Daoy (cell line): Measurements from ENCODE around the gene FMN1. TPM values are rescaled to one million over a fixed set of nuclear protein-coding genes. Genes with fewer than 3 reads are reported as not detected.
A peak's percentile ranks its signal among the peaks of the same experiment; 100 is the strongest.

Experiments
- DNase-seq: peaks from one replicate; pipeline ENCODE4 v3.0.0-alpha.2; 2015; ENCODE audit warnings: low read depth
- total RNA-seq: library from RNA; depleted of rRNA; stranded (reverse); fragments of >200 nt; shearing (Covaris generic); gene quantifications from 2 replicates; pipeline ENCODE4 v1.2.3, GENCODE V29; 2014

The FMN1 gene
- total RNA-seq, 1 experiment from 2014 or later = 4.9 TPM

GRCh38 chr15:32927124-32927523 is 267.4 kb downstream of the FMN1 start:
- no peak for DNase-seq

GRCh38 chr15:32923176-32923575 is 271.3 kb downstream of the FMN1 start:
- no peak for DNase-seq

- no peak for DNase-seq
Measured at GRCh38 chr15:32922541-32922940, 272.0 kb downstream of the FMN1 start.

- peak; percentile 28 for DNase-seq
Measured at GRCh38 chr15:32919749-32920414, 274.6 kb downstream of the FMN1 start.

GRCh38 chr15:32918547-32918946 is 276.0 kb downstream of the FMN1 start:
- no peak for DNase-seq

GRCh38 chr15:32910839-32911238 is 283.7 kb downstream of the FMN1 start:
- DNase-seq = no peak

- DNase-seq = peak; percentile 11
Measured at GRCh38 chr15:32909431-32909830, 285.1 kb downstream of the FMN1 start.

- DNase-seq = no peak
Measured at GRCh38 chr15:32908872-32909271, 285.6 kb downstream of the FMN1 start.

GRCh38 chr15:32908135-32908801 is 286.2 kb downstream of the FMN1 start:
- no peak for DNase-seq

GRCh38 chr15:32905481-32905880 is 289.0 kb downstream of the FMN1 start:
- DNase-seq = no peak

- DNase-seq = no peak
Measured at GRCh38 chr15:32904448-32904847, 290.1 kb downstream of the FMN1 start.

- no peak for DNase-seq
Measured at GRCh38 chr15:32903591-32904290, 290.8 kb downstream of the FMN1 start.

- DNase-seq = no peak
Measured at GRCh38 chr15:32901995-32902394, 292.5 kb downstream of the FMN1 start.

GRCh38 chr15:32901192-32901591 is 293.3 kb downstream of the FMN1 start:
- DNase-seq = no peak

GRCh38 chr15:32899126-32899596 is 295.4 kb downstream of the FMN1 start:
- no peak for DNase-seq

GRCh38 chr15:32898414-32898813 is 296.1 kb downstream of the FMN1 start:
- DNase-seq = no peak

GRCh38 chr15:32893421-32893820 is 301.1 kb downstream of the FMN1 start:
- no peak for DNase-seq

GRCh38 chr15:32889214-32889613 is 305.3 kb downstream of the FMN1 start:
- DNase-seq = no peak

- peak; percentile 31 for DNase-seq
Measured at GRCh38 chr15:32888221-32888761, 306.2 kb downstream of the FMN1 start.

- no peak for DNase-seq
Measured at GRCh38 chr15:32887090-32887489, 307.4 kb downstream of the FMN1 start.

- no peak for DNase-seq
Measured at GRCh38 chr15:32886459-32886858, 308.1 kb downstream of the FMN1 start.

GRCh38 chr15:32885713-32886112 is 308.8 kb downstream of the FMN1 start:
- no peak for DNase-seq

GRCh38 chr15:32884146-32884545 is 310.4 kb downstream of the FMN1 start:
- DNase-seq = no peak
